ENCODE data around the gene UBAP1L.
"Not testable (repeated sequence)": the region's sequence is repeated elsewhere in the genome, so short reads cannot be mapped to it uniquely, and the experiment has no call there.

UBAP1L gene

DNA sequence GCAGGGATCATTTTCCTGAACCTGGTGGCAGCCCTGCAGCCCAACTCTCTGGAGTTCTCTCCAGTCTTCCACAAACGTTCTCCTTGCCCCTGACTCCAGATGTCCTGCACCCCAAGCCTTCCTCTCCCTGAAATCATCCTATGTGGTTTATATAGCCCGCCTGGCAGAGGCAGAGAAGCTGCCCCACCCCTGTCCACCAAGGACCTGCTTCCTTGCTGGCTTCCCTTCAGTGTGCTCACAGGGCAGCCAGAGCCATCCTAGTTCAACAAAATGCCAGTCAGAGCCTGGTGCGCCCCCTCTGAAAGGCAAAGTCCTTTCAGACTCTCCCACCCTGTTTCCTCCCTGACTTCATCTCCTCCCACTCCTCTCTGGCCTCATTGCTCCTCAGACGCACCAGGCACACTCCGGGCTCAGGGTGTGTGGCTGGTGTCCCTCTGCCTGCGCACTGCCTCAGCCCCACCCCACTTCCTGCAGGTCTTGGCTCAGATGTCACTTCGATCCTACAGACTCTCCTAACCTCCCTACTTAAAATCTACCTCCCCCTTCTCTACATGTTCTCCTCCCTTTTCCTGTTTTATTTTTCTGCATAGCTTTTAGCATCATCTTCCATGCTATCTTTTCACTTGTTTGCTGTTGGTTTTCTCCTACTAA lies 32.6 kb downstream of the UBAP1L start:
- DNase-seq = no peak

DNA sequence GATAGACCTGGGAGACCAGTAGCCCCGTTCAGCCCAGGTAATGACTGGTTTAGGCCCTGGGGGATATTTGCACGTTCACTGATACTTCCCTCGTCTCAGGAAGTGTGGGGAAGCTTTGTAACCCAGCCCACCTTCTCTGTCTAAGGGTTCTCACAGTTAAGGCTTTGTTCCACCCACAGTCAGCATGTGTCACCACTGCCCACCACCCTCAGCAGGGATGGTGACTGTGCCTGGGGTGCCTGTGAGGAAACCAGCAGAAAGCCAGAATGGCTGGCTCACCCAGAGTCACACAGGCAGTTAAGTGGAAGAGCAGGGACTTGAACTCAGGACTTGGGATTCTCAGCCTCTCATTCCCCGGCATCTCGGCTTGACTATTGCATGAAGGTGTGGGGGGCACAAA lies 33.2 kb downstream of the UBAP1L start:
- peak; percentile 14 for DNase-seq

DNA sequence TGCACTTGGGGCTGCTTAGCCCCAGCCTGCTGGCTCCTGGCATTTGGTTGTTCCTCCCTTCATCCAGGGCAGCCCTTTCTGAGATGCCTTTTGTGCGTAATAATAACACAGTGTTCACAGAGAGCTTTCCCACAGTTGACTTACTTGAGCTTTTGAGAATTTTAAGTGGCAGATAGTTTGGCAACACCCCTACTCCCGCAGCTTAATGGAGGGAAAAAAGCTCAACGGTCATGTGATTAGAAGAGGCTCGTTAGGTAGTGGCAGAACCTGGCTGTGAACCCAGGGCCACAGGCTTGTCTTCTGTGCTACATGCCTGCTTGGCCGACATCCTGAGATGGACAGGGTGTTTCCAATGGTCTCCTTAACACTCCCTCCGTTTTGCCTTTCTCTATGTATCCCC lies 33.7 kb downstream of the UBAP1L start:
- DNase-seq = no peak

DNA sequence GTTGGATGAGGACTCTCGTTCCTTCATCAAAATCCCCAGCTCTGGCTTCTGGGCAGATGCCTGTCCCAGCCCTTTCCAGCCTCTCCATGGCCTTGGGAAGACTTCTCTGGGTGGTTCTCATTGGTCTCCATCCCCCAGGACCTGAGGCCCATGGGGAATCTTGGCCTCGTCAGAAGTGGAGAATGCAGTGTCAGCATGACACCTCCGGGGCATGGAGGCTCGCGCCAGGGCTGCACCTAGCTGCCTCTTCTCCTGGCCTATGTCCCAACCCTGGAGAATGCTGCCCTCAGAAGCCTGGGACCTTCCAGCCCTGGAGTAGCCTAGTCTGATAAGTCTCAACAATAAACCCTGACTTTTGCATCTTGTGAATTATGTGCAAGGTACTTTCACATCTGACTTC lies 35.4 kb downstream of the UBAP1L start:
- no peak for DNase-seq

DNA sequence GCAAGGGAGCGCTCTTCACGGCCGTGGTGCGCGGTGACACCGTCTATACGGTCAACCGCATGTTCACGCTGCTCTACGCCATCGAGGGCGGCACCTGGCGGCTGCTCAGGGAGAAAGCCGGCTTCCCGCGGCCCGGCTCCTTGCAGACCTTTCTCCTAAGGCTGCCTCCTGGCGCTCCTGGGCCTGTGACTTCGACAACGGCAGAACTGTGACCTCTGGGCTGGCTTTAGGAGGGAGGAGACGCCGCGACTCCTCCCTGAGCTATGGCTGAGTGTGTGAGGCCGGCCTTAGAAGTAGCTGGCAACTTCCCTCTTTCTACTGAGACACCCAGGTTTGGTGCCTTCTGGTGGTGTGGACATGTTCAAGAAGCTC lies 37.0 kb downstream of the UBAP1L start:
- DNase-seq = peak; percentile 13

DNA sequence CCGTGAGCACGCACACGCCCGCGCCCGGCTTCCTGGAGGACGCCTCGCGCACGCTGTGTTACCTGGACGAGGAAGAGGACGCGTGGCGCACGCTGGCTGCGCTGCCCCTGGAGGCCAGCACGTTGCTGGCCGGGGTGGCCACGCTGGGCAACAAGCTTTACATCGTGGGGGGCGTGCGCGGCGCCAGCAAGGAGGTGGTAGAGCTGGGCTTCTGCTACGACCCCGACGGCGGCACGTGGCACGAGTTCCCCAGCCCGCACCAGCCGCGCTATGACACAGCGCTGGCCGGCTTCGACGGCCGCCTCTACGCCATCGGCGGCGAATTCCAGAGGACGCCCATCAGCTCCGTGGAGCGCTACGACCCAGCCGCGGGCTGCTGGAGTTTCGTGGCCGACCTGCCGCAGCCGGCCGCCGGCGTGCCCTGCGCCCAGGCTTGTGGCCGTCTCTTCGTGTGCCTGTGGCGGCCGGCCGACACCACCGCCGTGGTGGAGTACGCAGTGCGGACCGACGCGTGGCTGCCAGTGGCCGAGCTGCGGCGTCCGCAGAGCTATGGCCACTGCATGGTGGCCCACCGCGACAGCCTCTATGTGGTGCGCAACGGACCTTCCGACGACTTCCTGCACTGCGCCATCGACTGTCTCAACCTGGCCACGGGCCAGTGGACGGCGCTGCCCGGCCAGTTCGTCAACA lies 37.6 kb downstream of the UBAP1L start:
- no peak for DNase-seq

DNA sequence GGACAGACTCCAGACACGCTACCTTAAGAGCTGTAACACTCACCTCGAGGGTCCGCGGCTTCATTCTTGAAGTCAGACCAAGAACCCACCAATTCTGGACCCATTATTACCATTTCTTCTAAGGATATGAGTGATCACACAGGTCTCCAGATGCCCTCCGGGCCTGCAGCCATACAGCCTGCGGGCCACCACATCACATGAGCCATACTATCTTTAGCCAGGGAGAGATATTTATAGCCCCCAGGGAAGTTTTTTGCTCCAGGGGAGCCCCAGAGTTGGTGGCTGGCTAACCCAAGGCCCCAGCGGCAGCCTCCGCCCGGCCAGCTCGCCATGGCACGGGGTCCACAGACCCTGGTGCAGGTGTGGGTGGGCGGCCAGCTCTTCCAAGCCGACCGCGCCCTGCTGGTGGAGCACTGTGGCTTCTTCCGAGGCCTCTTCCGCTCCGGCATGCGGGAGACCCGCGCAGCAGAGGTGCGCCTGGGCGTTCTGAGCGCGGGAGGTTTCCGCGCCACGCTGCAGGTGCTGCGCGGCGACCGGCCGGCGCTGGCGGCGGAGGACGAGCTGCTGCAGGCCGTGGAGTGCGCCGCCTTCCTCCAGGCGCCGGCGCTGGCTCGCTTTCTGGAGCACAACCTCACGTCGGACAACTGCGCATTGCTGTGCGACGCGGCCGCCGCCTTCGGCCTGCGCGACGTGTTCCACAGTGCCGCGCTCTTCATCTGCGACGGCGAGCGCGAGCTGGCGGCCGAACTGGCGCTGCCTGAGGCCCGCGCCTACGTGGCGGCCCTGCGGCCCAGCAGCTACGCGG lies 38.3 kb downstream of the UBAP1L start, which contains the start of gene KBTBD13:
TSS of gene KBTBD13 (plus strand) at position 261 of the 805 bp plus-strand sequence. CDS start at position 331, 70 bp downstream.
- no peak for DNase-seq

DNA sequence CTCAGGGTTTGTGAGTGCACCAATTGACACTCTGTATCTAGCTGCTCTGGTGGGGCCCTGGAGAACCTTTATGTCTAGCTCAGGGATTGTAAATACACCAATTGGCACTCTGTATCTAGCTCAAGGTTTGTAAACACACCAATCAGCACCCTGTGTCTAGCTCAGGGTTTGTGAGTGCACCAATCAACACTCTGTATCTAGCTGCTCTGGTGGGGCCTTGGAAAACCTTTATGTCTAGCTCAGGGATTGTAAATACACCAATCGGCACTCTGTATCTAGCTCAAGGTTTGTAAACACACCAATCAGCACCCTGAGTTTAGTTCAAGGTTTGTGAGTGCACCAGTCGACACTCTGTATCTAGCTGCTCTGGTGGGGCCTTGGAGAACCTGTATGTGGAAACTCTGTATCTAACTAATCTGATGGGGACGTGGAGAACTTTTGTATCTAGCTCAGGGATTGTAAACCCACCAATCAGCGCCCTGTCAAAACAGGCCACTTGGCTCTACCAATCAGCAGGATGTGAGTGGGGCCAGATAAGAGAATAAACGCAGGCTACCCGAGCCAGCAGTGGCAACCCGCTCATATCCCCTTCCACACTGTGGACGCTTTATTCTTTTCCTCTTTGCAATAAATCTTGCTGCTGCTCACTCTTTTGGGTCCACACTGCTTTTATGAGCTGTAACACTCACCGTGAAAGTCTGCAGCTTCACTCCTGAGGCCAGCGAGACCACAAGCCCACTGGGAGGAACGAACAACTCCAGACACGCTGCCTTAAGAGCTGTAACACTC lies 39.2 kb downstream of the UBAP1L start:
- DNase-seq = not testable (repeated sequence)

DNA sequence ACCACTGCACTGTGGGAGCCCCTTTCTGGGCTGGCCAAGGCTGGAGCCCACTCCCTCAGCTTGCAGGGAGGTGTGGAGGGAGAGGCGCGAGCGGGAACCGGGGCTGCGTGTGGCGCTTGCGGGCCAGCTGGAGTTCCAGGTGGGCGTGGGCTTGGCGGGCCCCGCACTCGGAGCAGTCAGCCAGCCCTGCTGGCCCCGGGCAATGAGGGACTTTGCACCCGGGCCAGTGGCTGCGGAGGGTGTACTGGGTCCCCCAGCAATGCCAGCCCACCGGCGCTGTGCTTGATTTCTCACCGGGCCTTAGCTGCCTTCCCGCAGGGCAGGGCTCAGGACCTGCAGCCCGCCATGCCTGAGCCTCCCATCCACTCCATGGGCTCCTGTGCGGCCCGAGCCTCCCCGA lies 40.1 kb downstream of the UBAP1L start:
- DNase-seq = not testable (repeated sequence)

DNA sequence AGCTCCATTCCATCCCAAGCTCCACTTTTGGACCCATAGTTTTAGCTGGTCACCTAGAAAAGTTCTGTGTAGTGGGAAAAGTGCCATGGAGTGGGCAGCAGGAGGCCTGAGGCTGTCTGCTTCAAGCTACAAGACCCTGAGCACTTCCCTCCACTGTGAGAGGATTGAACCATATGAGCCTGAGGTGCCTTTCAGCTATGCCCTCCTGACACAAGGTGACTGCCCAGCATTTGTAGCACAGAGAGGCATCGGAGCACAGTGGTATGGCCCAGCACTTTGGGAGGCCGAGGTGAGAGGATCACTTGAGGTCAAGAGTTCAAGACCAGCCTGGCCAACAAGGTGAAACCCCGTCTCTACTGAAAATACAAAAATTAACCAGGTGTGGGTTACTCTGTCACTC lies 42.4 kb downstream of the UBAP1L start:
- no peak for DNase-seq

DNA sequence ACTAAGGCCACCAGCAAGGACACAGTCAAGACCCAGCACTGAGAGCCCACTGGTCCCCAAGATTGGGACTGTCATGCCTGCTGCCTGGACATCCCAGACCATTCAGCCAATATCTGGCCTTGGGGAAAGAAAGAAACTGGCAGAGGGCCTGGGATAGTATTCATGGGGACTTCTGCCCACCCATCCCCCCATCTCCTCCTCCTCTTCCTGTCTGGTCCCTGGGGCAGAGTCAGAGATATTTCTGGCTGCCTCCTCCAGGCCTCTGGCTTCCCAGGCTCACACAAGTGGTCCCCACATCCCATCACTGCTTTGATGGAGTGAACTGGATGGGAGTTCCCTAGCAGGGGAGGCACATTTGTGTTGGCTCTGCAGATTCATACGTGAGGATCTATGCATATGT lies 43.0 kb downstream of the UBAP1L start:
- DNase-seq = no peak

DNA sequence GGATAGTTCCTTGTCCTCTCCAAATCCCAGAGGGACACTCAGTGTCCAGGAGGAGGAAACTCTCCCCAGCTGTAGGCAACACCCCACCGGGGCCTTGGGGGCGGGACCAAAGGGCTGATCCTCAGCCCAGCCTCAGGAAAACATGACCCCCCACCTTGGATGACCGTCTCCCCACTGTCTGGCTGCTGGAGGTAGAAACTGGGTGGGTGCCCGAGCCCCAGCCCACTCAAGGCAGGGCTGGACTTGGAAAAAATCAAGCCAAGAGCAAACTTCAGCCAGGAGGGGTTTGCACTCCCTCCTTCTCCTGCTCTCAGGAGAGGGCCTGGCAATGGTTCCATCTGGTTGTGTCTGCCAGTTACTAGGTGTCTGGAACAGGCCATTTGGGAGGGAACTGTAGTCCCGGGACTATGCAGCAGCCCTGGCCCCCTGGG lies 43.6 kb downstream of the UBAP1L start:
- DNase-seq = no peak

DNA sequence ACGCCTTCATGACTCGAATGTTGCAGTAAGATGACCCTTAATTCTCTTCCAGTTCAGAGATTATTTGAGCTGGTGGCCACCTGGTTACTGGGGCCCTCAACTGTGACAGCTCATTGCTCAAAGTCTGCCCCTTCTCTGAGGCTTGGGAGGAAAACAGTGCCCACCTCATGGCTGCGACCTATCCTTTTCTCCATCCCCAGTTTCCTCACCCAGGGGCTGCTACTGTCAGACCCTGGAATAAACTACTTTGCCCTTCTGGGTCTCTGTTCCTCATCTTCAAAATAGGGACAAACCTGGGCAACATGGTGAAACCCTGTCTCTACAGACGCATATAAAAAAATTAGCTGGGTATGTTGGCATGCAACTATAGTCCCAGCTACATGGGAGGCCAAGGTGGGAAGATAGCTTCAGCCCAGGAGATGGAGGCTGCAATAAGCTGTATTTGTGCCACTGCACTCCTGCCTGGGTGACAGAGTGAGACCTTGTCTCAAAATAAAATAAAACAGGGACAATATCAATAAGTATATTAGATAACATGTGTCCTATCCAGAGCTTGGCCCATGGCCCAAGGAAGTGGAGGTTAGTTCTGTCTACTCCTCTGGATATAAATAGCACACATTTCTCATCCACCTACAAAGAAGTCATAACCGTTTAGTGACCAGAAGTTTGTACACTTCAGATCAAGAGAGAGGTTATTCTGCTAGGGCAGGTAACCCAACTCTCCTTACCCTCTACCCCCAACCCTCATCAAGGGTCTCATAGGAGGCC lies 45.0 kb downstream of the UBAP1L start:
- no peak for DNase-seq

DNA sequence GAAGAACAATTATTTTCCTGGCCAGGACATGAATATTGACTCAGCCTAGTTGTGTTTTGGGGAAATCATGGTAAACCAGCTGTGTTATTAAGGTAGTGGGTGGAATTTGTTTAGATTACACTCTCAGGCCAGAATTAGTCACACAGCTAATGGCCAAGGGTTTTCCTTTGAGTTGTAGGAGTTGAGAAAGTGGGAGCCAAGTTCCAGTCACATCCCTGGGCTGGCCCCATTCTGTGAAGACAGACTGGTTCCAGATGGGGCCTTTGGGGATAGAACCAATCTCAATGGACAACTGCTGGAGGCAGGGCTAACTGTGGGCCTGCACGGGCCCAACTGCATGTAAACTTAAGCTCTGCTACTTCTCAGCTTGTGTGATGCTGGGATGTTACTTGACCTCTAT lies 45.8 kb downstream of the UBAP1L start:
- DNase-seq = no peak

DNA sequence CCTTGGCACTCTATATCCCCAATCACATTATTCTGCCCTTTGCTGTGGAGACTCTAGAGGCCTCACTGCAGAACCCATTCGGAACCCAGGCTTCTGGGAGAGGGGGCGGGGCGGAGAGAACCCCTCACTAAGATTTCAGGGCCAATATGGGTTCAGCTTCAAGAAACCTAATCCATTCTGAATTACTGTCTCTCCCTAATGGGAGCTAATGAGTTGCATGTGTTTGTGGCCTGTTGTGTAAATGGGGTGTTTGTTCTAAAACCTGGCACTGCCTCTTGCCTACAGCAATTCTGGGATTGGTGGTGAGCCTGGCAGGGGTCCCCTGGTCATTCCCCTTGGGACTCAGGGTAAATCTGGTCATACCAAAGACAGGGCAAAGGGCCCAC lies 46.6 kb downstream of the UBAP1L start:
- no peak for DNase-seq

DNA sequence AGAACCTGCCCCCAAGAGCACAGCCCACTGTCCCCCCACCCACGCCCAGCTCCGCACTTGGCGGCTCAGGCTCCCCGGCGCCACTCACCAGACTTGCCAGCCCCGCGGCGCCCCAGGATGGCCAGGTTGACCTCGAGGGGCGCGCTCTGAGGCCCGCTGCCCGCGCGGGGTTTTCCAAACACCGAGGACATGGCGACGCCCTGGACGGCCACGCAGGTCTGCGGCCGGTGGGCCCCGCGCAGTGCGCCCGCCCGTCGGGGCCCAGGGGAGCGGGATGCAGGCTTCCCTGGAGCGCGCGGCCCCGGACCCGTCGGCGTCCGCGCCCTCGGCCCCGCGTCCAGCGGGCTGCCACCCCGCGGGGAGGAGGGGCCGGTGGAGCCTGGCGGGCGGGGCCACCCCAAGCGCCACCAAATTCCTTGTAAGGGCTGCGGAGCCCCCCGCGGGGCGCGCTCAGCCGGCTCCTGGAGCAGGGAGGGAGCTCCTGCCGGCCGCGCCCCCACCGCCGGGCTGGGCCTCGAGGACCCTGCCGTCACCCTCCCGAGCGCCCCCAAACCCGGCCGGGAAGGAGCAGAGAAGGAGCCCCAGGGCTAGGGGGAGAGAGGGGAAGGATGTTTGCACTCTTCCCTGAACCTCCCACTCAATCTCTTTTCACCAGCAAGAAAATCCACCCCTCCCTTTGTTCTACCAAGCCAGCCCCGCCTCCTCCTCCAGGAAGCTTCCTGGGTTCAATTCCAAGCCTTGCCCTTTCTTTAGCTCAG lies 47.2 kb downstream of the UBAP1L start, which contains the start of gene RASL12:
TSS of gene RASL12 (minus strand) at position 347 of the 758 bp plus-strand sequence. CDS start at position 191, 156 bp downstream.
- DNase-seq = no peak

DNA sequence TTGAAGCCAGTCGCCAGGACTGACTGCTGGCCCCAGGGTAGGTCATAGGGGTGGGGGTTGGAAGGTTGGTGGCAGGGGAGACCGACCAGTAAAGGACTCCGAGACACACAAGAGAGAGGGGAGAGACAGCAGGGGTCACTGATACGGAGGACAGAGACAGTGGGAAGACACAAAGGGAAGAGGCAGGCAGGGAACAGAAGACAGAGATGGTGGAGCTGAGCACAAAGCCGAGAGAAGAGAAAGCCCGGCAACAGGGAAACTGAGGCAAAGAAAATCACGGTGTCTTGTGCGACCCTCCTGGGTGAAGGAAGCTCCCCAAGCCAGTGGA lies 47.7 kb downstream of the UBAP1L start:
- no peak for DNase-seq

DNA sequence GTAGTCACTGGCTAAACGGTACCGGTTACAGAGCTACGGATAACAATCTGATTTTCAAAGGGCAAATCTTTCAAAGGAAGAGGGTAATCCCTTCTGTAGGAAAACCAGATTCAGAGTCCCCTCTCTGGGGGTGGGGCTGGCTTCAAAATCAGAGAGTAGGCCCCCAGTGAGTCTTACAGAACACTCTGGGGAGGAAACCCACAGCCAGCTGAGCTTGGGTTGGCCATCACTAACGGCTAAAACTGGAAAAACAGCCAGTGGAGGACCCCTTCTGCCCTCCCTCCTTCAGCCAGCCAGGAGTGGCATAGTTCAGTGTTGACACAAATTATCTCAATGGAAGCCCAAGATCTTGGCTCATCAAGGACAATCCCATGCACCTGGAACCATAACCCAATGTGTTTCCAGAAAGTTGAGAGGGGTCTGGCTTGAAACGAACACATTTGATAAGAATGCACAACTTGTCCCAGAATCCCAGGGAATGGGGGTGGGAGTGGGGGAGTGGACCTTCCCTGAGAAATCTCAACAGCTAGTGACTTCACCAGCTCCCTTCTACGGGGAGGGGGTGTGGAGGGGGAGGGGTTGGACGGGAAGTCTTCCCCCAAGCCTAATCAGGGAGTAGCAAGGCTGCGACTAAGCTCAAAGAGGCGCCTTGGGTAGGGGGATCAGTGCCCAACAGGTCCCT lies 48.2 kb downstream of the UBAP1L start:
- DNase-seq = no peak

DNA sequence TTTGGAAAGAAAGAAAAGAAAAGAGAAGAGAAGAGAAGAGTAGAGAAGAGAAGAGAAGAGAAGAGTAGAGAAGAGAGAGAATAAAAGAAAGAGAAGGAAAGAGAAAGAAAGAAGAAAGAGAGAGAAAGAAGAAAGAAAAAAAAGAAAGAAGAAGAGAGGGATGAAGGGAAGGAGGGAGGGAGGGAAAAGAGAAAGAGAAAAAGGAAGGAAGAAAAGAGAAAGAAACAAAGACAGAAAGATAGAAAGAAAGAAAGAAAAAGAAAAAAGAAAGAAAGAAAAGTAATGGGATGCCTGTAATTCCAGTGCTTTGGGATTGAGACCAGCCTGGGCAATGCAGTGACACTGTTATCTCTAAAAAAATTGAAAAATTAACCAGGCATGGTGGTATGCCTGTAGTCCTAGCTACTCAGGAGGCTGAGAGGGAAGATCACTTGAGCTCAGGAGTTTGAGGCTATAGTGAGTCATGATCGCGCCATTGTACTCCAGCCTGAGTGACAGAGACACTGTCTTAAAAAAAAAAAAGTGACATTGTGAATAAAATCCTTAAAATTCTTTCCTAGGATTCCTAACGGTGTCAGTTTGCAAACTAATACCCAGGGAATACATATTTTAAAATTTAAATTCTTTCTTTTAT lies 48.9 kb downstream of the UBAP1L start:
- no peak for DNase-seq

DNA sequence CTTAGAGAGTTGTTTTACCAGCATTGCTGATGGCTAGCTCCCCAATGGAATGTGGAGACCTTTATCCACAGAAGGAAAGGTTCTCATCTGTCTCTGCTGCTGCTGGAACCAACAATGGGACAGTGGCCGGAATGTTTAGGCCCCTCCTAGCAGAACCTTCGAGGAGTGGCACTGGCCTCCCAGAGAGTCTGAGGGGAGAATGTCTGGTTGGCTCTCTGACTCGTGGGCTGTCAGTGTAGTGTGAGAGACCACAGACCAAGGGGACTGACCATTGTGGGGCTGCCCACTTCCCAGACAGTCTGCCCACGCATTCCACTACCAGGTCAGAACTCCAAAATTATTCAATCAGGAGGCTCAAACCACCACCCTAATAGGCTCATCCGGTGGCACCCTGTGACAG lies 52.3 kb downstream of the UBAP1L start:
- DNase-seq = no peak
